ENCODE measurements around the gene DOCK9. TPM values are rescaled to one million over a fixed set of nuclear protein-coding genes. Genes with fewer than 3 reads are reported as not detected.

DOCK9 gene
- total and polyA plus RNA-seq, 2 donors (not counting 1 experiment from before 2014, with no cell fraction given), result 18.2 TPM

- no peak overlapping the region for H3K27ac ChIP-seq (ENCODE audit: insufficient read depth, low read length)
- no peaks in the 10 kb centered on the region for H3K4me1 ChIP-seq (ENCODE audit: control insufficient read depth, extremely low read depth, insufficient read depth, low read length)
- H3K4me2 ChIP-seq (ENCODE audit: extremely low read depth, insufficient read depth, low read length), result no peak overlapping the region
- TF ChIP-seq EZH2 (IDR thresholded peaks at IDR 0.05; ENCODE audit: low read length, missing control alignments) (no peak), CTCF (conservative IDR thresholded peaks at IDR 0.05 in 1 of 2, IDR thresholded peaks at IDR 0.05 in 1 of 2; ENCODE audit: low read depth in 1 of 2, low read length in 2 of 2) (no peak)
- H4K20me1 ChIP-seq (ENCODE audit: control insufficient read depth, extremely low read depth, insufficient read depth, low read length), result no peaks in the 10 kb centered on the region
- no peaks in the 10 kb centered on the region for H3K27me3 ChIP-seq (ENCODE audit: control insufficient read depth, insufficient read depth, low read length)
- no peak overlapping the region for H3K9ac ChIP-seq (ENCODE audit: insufficient read depth, low read length)
- DNase-seq (ENCODE audit: low read depth in 2 of 2), result no peak
- no peak overlapping the region for H3K4me3 ChIP-seq (replicated peaks in 1 of 4; ENCODE audit: control extremely low read depth in 1 of 4, insufficient read depth in 1 of 4, low read depth in 3 of 4, low read length in 4 of 4)
- H2AFZ ChIP-seq (ENCODE audit: low read length), result no peak overlapping the region
- no peaks in the 10 kb centered on the region for H3K79me2 ChIP-seq (ENCODE audit: control insufficient read depth, insufficient read depth, low read length)
- H3K9me3 ChIP-seq (ENCODE audit: control insufficient read depth, insufficient read depth, low read depth, low read length), result no peaks in the 10 kb centered on the region
- H3K36me3 ChIP-seq (ENCODE audit: control insufficient read depth, insufficient read depth, low read length), result no peaks in the 10 kb centered on the region
These were observed 27.2 kb downstream of the DOCK9 start for GRCh38 chr13:98950705-98951104.

- Histone ChIP-seq H3K4me3 (replicated peaks in 1 of 4; ENCODE audit: control extremely low read depth in 1 of 4, insufficient read depth in 1 of 4, low read depth in 3 of 4, low read length in 4 of 4) (no peak overlapping the region), H3K27me3 (ENCODE audit: control insufficient read depth, insufficient read depth, low read length) (no peaks in the 10 kb centered on the region), H2AFZ (ENCODE audit: low read length) (no peak overlapping the region), H3K79me2 (ENCODE audit: control insufficient read depth, insufficient read depth, low read length) (no peaks in the 10 kb centered on the region), H3K27ac (ENCODE audit: insufficient read depth, low read length) (no peak overlapping the region), H3K4me2 (ENCODE audit: extremely low read depth, insufficient read depth, low read length) (no peak overlapping the region), H3K4me1 (ENCODE audit: control insufficient read depth, extremely low read depth, insufficient read depth, low read length) (no peaks in the 10 kb centered on the region), H3K9ac (ENCODE audit: insufficient read depth, low read length) (no peak overlapping the region), H3K9me3 (ENCODE audit: control insufficient read depth, insufficient read depth, low read depth, low read length) (no peaks in the 10 kb centered on the region), H4K20me1 (ENCODE audit: control insufficient read depth, extremely low read depth, insufficient read depth, low read length) (no peaks in the 10 kb centered on the region), H3K36me3 (ENCODE audit: control insufficient read depth, insufficient read depth, low read length) (no peaks in the 10 kb centered on the region)
- DNase-seq (ENCODE audit: low read depth in 2 of 2), result no peak
- no peak for TF ChIP-seq EZH2 (IDR thresholded peaks at IDR 0.05; ENCODE audit: low read length, missing control alignments)
- no peak for TF ChIP-seq CTCF (conservative IDR thresholded peaks at IDR 0.05 in 1 of 2, IDR thresholded peaks at IDR 0.05 in 1 of 2; ENCODE audit: low read depth in 1 of 2, low read length in 2 of 2)
These were observed 29.9 kb downstream of the DOCK9 start for GRCh38 chr13:98947925-98948324.

- H3K4me2 ChIP-seq (ENCODE audit: extremely low read depth, insufficient read depth, low read length), result no peak overlapping the region
- no peaks in the 10 kb centered on the region for H3K79me2 ChIP-seq (ENCODE audit: control insufficient read depth, insufficient read depth, low read length)
- H3K9me3 ChIP-seq (ENCODE audit: control insufficient read depth, insufficient read depth, low read depth, low read length), result no peaks in the 10 kb centered on the region
- H2AFZ ChIP-seq (ENCODE audit: low read length), result no peak overlapping the region
- H3K27me3 ChIP-seq (ENCODE audit: control insufficient read depth, insufficient read depth, low read length), result no peaks in the 10 kb centered on the region
- no peaks in the 10 kb centered on the region for H3K36me3 ChIP-seq (ENCODE audit: control insufficient read depth, insufficient read depth, low read length)
- no peak overlapping the region for H3K9ac ChIP-seq (ENCODE audit: insufficient read depth, low read length)
- DNase-seq (ENCODE audit: low read depth in 2 of 2), result no peak
- no peak overlapping the region for H3K27ac ChIP-seq (ENCODE audit: insufficient read depth, low read length)
- H3K4me1 ChIP-seq (ENCODE audit: control insufficient read depth, extremely low read depth, insufficient read depth, low read length), result no peaks in the 10 kb centered on the region
- TF ChIP-seq EZH2 (IDR thresholded peaks at IDR 0.05; ENCODE audit: low read length, missing control alignments) (no peak), CTCF (conservative IDR thresholded peaks at IDR 0.05 in 1 of 2, IDR thresholded peaks at IDR 0.05 in 1 of 2; ENCODE audit: low read depth in 1 of 2, low read length in 2 of 2) (no peak)
- no peak overlapping the region for H3K4me3 ChIP-seq (replicated peaks in 1 of 4; ENCODE audit: control extremely low read depth in 1 of 4, insufficient read depth in 1 of 4, low read depth in 3 of 4, low read length in 4 of 4)
- H4K20me1 ChIP-seq (ENCODE audit: control insufficient read depth, extremely low read depth, insufficient read depth, low read length), result no peaks in the 10 kb centered on the region
These were observed 31.8 kb downstream of the DOCK9 start for GRCh38 chr13:98945863-98946605.
